ENCODE measurements around the gene NUCB1. TPM values are rescaled to one million over a fixed set of nuclear protein-coding genes. Genes with fewer than 3 reads are reported as not detected.

NUCB1 gene
- total RNA-seq, 1 experiment from 2014 or later: 125 TPM

DNA sequence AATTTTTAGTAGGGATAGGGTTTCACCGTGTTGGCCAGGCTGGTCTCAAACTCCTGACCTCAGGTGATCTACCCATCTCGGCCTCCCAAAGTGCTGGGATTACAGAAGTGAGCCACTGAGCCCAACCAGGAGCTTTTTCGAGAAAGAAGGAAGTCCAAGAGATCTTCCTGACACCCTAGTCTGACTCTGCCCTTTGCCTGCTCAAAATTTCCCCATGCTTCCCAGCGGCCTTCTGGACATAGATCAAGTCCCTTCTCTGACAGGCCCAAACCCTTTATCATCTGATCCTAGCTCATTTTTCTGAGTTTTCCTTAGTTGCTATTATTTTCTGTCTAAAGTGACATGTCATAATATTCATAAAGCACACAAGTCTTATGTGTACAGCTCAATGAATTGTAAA, 53.0 kb downstream of the NUCB1 start:
- Mint-ChIP-seq H3K36me3 (ENCODE audit: insufficient read depth in 1 of 3, low read depth in 3 of 3) (peaks cover 16 to 29% (median 28%) of the 10 kb centered on the region in 3 experiments), H3K9me3 (no peaks in the 10 kb centered on the region; a peak in 1 of 5 replicates), H3K27me3 (ENCODE audit: low read depth) (peaks cover 10% of the 10 kb centered on the region), H3K4me3 (no peak overlapping the region), H3K4me1 (peaks cover 14 to 15% of the 10 kb centered on the region in 2 experiments), H3K27ac (no peak overlapping the region; a peak in 1 of 7 replicates)
- Histone ChIP-seq H3K79me2 (ENCODE audit: insufficient read depth, low read length) (no peaks in the 10 kb centered on the region), H3K9me3 (ENCODE audit: control insufficient read depth, low read depth, low read length) (no peaks in the 10 kb centered on the region), H2AK5ac (ENCODE audit: insufficient read length, low read length) (no peak overlapping the region), H4K20me1 (ENCODE audit: control insufficient read depth, insufficient read depth, insufficient read length) (no peaks in the 10 kb centered on the region), H2BK120ac (ENCODE audit: low read depth, low read length, poor library complexity, severe bottlenecking) (no peak overlapping the region), H3K27me3 (ENCODE audit: insufficient read depth, low read length) (no peaks in the 10 kb centered on the region), H2BK20ac (ENCODE audit: low read depth, low read length, poor library complexity, severe bottlenecking) (no peak overlapping the region), H3K18ac (ENCODE audit: insufficient read length, low read depth, low read length) (no peak overlapping the region), H2AFZ (ENCODE audit: low read length) (no peak overlapping the region), H2BK12ac (ENCODE audit: insufficient read length, low read depth, low read length) (no peak overlapping the region), H4K8ac (replicated peaks; ENCODE audit: insufficient read length, low read depth, low read length) (no peak overlapping the region), H3K27ac (ENCODE audit: insufficient read length, low read depth, low read length) (no peak overlapping the region), H3K4me1 (ENCODE audit: insufficient read depth, low read length) (no peaks in the 10 kb centered on the region), H3K4me2 (ENCODE audit: insufficient read depth, insufficient read length, low read length) (no peak overlapping the region), H3K14ac (ENCODE audit: insufficient read depth, low read length) (no peak overlapping the region), H4K91ac (ENCODE audit: insufficient read length, low read depth, low read length) (no peak overlapping the region), H2BK15ac (ENCODE audit: low read depth, low read length) (no peak overlapping the region), H3K9ac (ENCODE audit: extremely low read depth, insufficient read length, low read length) (no peak overlapping the region), H4K5ac (ENCODE audit: insufficient read length, low read depth, low read length) (no peak overlapping the region), H3K79me1 (ENCODE audit: insufficient read depth, low read depth, low read length, poor library complexity, severe bottlenecking) (peaks cover 4% of the 10 kb centered on the region), H3K23me2 (ENCODE audit: insufficient read length, low read depth, low read length, poor library complexity, severe bottlenecking) (peaks cover 8% of the 10 kb centered on the region), H3K56ac (ENCODE audit: insufficient read length, low read depth, low read length) (no peak overlapping the region), H3K4ac (ENCODE audit: low read depth, low read length) (no peak overlapping the region), H3K23ac (ENCODE audit: insufficient read length, low read depth, low read length) (no peak overlapping the region), H3T11ph (ENCODE audit: low read length) (no peak overlapping the region), H2BK5ac (ENCODE audit: insufficient read length, low read length) (no peak overlapping the region)
- TF ChIP-seq, protein P1, sequence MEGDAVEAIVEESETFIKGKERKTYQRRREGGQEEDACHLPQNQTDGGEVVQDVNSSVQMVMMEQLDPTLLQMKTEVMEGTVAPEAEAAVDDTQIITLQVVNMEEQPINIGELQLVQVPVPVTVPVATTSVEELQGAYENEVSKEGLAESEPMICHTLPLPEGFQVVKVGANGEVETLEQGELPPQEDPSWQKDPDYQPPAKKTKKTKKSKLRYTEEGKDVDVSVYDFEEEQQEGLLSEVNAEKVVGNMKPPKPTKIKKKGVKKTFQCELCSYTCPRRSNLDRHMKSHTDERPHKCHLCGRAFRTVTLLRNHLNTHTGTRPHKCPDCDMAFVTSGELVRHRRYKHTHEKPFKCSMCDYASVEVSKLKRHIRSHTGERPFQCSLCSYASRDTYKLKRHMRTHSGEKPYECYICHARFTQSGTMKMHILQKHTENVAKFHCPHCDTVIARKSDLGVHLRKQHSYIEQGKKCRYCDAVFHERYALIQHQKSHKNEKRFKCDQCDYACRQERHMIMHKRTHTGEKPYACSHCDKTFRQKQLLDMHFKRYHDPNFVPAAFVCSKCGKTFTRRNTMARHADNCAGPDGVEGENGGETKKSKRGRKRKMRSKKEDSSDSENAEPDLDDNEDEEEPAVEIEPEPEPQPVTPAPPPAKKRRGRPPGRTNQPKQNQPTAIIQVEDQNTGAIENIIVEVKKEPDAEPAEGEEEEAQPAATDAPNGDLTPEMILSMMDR (conservative IDR thresholded peaks at IDR 0.05): no peak
- DNase-seq: no peak
- WGBS (ENCODE audit: extremely low coverage, insufficient read length, low lambda C conversion rate): no CpG with 5 or more reads among the region's 4 CpGs

All from H9 (cell line).